HepG2 (cell line): ENCODE data around the gene RPL5. TPM values are rescaled to one million over a fixed set of nuclear protein-coding genes. Genes with fewer than 3 reads are reported as not detected.

ENCODE experiments used
- ARID2 ChIP-seq: sonication (generic); formaldehyde crosslinking; IDR thresholded peaks from 2 replicates; pipeline ENCODE4 v1.8.1; 2022; ENCODE audit warnings: mild to moderate bottlenecking, missing genetic modification reagents, borderline replicate concordance
- ASH2L ChIP-seq: fragments of 300-600, 200-600 bp; sonication (generic); IDR thresholded peaks from 2 replicates; pipeline ENCODE4 v1.7.0; 2017; ENCODE audit warnings: low read depth, mild to moderate bottlenecking, moderate library complexity, mixed read lengths, low read length; ENCODE audit not compliant: insufficient read length
- CHCHD3 ChIP-seq: sonication (generic); formaldehyde crosslinking; IDR thresholded peaks from 2 replicates; pipeline ENCODE4 v1.8.0; 2022; ENCODE audit warnings: mild to moderate bottlenecking, missing genetic modification reagents, moderate library complexity
- CREM ChIP-seq, 2 experiments: sonication (generic) in 1 of 2; formaldehyde crosslinking in 1 of 2; IDR thresholded peaks; 2 replicates each; pipeline versions ENCODE4 v1.4.0 to v1.6.1; 2016 to 2020; ENCODE audit warnings: antibody characterized with exemption in 1 of 2, mild to moderate bottlenecking in 1 of 2, missing genetic modification reagents in 1 of 2
- DRAP1 ChIP-seq: IDR thresholded peaks from 2 replicates; pipeline ENCODE4 v1.6.1; 2016; ENCODE audit warnings: missing genetic modification reagents, missing compliant biosample characterization
- ETS1 ChIP-seq: sonication (generic); formaldehyde crosslinking; IDR thresholded peaks from 2 replicates; pipeline ENCODE4 v1.4.0; 2020; ENCODE audit warnings: missing genetic modification reagents
- GLI4 ChIP-seq: sonication (generic); formaldehyde crosslinking; IDR thresholded peaks from 2 replicates; pipeline ENCODE4 v1.5.1; 2020; ENCODE audit warnings: missing genetic modification reagents, mild to moderate bottlenecking, moderate library complexity, borderline replicate concordance
- HOXA7 ChIP-seq: sonication (generic); formaldehyde crosslinking; IDR thresholded peaks from 2 replicates; pipeline ENCODE4 v1.8.1; 2022; ENCODE audit warnings: mild to moderate bottlenecking, missing genetic modification reagents, moderate library complexity
- IRF2 ChIP-seq: IDR thresholded peaks from 2 replicates; pipeline ENCODE4 v1.6.1; 2018; ENCODE audit warnings: missing genetic modification reagents, missing compliant biosample characterization
- JARID2 ChIP-seq: sonication (generic); formaldehyde crosslinking; IDR thresholded peaks from 2 replicates; pipeline ENCODE4 v1.8.1; 2023; ENCODE audit warnings: missing genetic modification reagents, inconsistent platforms; ENCODE audit not compliant: insufficient replicate concordance
- KDM5B ChIP-seq: sonication (generic); formaldehyde crosslinking; IDR thresholded peaks from 2 replicates; pipeline ENCODE4 v1.4.0; 2020; ENCODE audit warnings: missing genetic modification reagents, mild to moderate bottlenecking, borderline replicate concordance
- KLF16 ChIP-seq, 2 experiments: sonication (generic) in 1 of 2; formaldehyde crosslinking in 1 of 2; IDR thresholded peaks; 2 replicates each; pipeline versions ENCODE4 v1.6.1 to v1.8.0; 2016 to 2023; ENCODE audit warnings: missing genetic modification reagents in 2 of 2, missing compliant biosample characterization in 1 of 2
- MATR3 ChIP-seq: sonication (generic); formaldehyde crosslinking; IDR thresholded peaks from 2 replicates; pipeline ENCODE4 v1.4.0; 2020; ENCODE audit warnings: missing genetic modification reagents
- MEF2D ChIP-seq: sonication (generic); formaldehyde crosslinking; IDR thresholded peaks from 2 replicates; pipeline ENCODE4 v1.5.1; 2020; ENCODE audit warnings: mild to moderate bottlenecking, missing genetic modification reagents
- MXD3 ChIP-seq: IDR thresholded peaks from 2 replicates; pipeline ENCODE4 v1.6.1; 2016; ENCODE audit warnings: mild to moderate bottlenecking, missing biosample characterization, missing genetic modification reagents
- NFE2 ChIP-seq: sonication (generic); formaldehyde crosslinking; IDR thresholded peaks from 2 replicates; pipeline ENCODE4 v1.4.0; 2020; ENCODE audit warnings: missing genetic modification reagents
- PHF20 ChIP-seq: sonication (generic); formaldehyde crosslinking; IDR thresholded peaks from 2 replicates; pipeline ENCODE4 v1.5.0; 2020; ENCODE audit warnings: mild to moderate bottlenecking, missing genetic modification reagents
- RFX1 ChIP-seq: fragments of 450-650 bp; IDR thresholded peaks from 2 replicates; pipeline ENCODE4 v1.6.1; 2017
- SMAD1 ChIP-seq: sonication (generic); formaldehyde crosslinking; IDR thresholded peaks from 2 replicates; pipeline ENCODE4 v1.4.0; 2020; ENCODE audit warnings: missing genetic modification reagents, low read depth, mild to moderate bottlenecking, borderline replicate concordance
- SMAD3 ChIP-seq: sonication (generic); formaldehyde crosslinking; IDR thresholded peaks from 2 replicates; pipeline ENCODE4 v1.4.0; 2020; ENCODE audit warnings: missing genetic modification reagents
- TBX3 ChIP-seq: fragments of 450-650 bp; IDR thresholded peaks from 2 replicates; pipeline ENCODE4 v1.6.1; 2017; ENCODE audit warnings: antibody characterized with exemption, mild to moderate bottlenecking, inconsistent platforms, borderline replicate concordance
- U2AF2 ChIP-seq: fragments of 200-400 bp; formaldehyde crosslinking; IDR thresholded peaks from 2 replicates; pipeline ENCODE4 v1.6.1; 2017; ENCODE audit warnings: low read depth, mild to moderate bottlenecking, low read length
- ZNF260 ChIP-seq: sonication (generic); formaldehyde crosslinking; IDR thresholded peaks from 2 replicates; pipeline ENCODE4 v1.4.0; 2020; ENCODE audit warnings: missing genetic modification reagents, low read depth, mild to moderate bottlenecking, borderline replicate concordance
- ZNF264 ChIP-seq: sonication (generic); formaldehyde crosslinking; IDR thresholded peaks from 2 replicates; pipeline ENCODE4 v1.4.0; 2020; ENCODE audit warnings: missing genetic modification reagents
- ZNF572 ChIP-seq: sonication (generic); formaldehyde crosslinking; IDR thresholded peaks from 2 replicates; pipeline ENCODE4 v1.5.1; 2020; ENCODE audit warnings: mild to moderate bottlenecking, missing genetic modification reagents
- ZNF629 ChIP-seq: sonication (generic); formaldehyde crosslinking; conservative IDR thresholded peaks from 2 replicates; pipeline ENCODE4 v1.5.0; 2020; ENCODE audit warnings: missing genetic modification reagents
- ZNF776 ChIP-seq: sonication (generic); formaldehyde crosslinking; IDR thresholded peaks from 2 replicates; pipeline ENCODE4 v1.4.0; 2020; ENCODE audit warnings: mild to moderate bottlenecking, missing genetic modification reagents
- ZNF878 ChIP-seq: sonication (generic); formaldehyde crosslinking; IDR thresholded peaks from 2 replicates; pipeline ENCODE4 v1.8.1; 2023; ENCODE audit warnings: mild to moderate bottlenecking, missing genetic modification reagents, moderate library complexity
- polyA plus RNA-seq, 8 experiments: library from polyadenylated mRNA; depleted of rRNA in 3 of 8; stranded (reverse) in 7 of 8; unstranded in 1 of 8; fragments of >200 nt; fragmentation: Illumina TruSeq in 4 of 8; extraction: Trizol in 4 of 8; gene quantifications; 2 replicates each; pipeline versions ENCODE4 v1.2.1 to v1.2.3, GENCODE V29; 2011 to 2016; ENCODE audit warnings: low read depth in 4 of 8, missing spikeins in 1 of 8, mixed read lengths in 1 of 8; ENCODE audit not compliant: insufficient read depth in 1 of 8
- total RNA-seq, 5 experiments: library from RNA; depleted of rRNA; stranded (reverse); fragments of >200 nt; fragmentation: Illumina TruSeq; extraction: Trizol; gene quantifications; 2 replicates each; pipeline ENCODE4 v1.2.3, GENCODE V29; 2016; ENCODE audit warnings: low read depth in 1 of 5
- TF ChIP-seq, protein P1 (sequence below): sonication (generic); formaldehyde crosslinking; IDR thresholded peaks from 2 replicates; pipeline ENCODE4 v1.8.1; 2023; ENCODE audit warnings: mild to moderate bottlenecking, missing genetic modification reagents

Gene RPL5
- total and polyA plus RNA-seq, 2 of the 13 experiments (the other 11 are each of a cell fraction or from before 2014, with no cell fraction given) = 2,304 to 2,520 TPM

DNA sequence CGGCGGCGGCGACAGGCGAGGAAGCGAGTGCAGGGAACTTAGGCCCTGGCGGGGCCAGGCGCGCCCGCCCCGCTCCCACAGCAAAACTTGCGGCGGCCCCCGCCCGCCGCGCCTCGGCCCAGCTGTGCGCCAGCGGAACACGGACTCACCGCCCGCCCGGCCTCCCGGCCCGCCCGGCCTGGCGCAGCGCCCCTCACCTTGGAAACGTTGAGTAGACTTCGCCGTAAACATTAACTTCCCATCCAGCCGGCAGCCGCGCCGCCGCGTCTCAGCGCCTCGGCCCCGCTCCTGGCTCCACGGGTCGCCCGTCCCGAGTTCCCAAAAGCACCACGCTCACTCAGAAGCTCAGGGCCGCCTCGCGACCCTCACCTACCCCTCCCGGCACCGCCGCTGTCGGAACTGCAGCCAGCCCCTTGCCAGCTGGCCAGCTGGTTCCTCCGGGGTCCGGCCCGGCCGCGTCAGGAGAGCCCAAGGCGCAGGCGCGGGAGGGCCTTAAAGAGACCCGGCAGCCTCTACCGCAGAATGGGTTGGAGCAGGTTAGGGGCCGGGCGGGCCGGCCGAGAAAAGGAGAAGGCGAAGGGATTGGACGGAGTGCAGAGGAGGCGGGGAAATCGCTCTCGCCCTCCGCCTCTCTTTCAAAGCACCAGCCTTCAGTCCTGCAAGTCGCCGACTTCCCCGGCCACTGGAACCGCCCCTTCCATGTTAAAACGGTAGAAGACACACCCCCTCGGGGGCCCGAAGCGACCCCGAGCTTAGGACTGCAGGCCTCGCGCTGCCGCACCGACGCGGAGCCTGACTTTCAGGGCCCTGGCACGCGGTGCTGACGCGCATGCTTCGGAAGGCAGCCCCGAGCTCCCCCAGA is 47.0 kb upstream of the RPL5 start, which contains the start of gene EVI5 (continued):
- peak; percentile 99 for TF ChIP-seq ETS1 (CRISPR knock-in tag)
- peak; percentile 84; the same call in 1 of the 2 replicates for TF ChIP-seq SMAD3 (CRISPR knock-in tag)
- TF ChIP-seq CREM (IDR thresholded peaks at IDR 0.05) = no peak; the same call in 1 of the 2 replicates
- no peak for TF ChIP-seq CREM (CRISPR knock-in tag; IDR thresholded peaks at IDR 0.05)
- peak; percentile 86 for TF ChIP-seq MEF2D (CRISPR knock-in tag)
- no peak for TF ChIP-seq NFE2 (CRISPR knock-in tag)
- TF ChIP-seq ZNF629 = peak; percentile 55
- TF ChIP-seq TBX3 = no peak
- TF ChIP-seq ZNF260 (CRISPR knock-in tag) = no peak
- 0 out of 2 replicates have a peak, but pooled peaks have one; percentile 6 for TF ChIP-seq IRF2 (CRISPR knock-in tag)
- no peak for TF ChIP-seq JARID2
- TF ChIP-seq DRAP1 = peak; percentile 82
- TF ChIP-seq PHF20 (CRISPR knock-in tag) = no peak
- no peak for TF ChIP-seq HOXA7 (CRISPR knock-in tag)
- TF ChIP-seq U2AF2 = no peak
- TF ChIP-seq CHCHD3 (CRISPR knock-in tag) = peak; percentile 93
- TF ChIP-seq ZNF264 = peak; percentile 93
- peak; percentile 40; the same call in 1 of the 2 replicates for TF ChIP-seq ZNF572 (CRISPR knock-in tag)
- peak; percentile 95 for TF ChIP-seq ZNF776
- peak; percentile 99 for TF ChIP-seq ZNF878 (CRISPR knock-in tag)
- TF ChIP-seq, protein P1, sequence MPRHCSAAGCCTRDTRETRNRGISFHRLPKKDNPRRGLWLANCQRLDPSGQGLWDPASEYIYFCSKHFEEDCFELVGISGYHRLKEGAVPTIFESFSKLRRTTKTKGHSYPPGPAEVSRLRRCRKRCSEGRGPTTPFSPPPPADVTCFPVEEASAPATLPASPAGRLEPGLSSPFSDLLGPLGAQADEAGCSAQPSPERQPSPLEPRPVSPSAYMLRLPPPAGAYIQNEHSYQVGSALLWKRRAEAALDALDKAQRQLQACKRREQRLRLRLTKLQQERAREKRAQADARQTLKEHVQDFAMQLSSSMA (CRISPR knock-in tag) = peak; percentile 97; the same call in 1 of the 2 replicates
- peak; percentile 96 for TF ChIP-seq GLI4
- TF ChIP-seq MXD3 = peak; percentile 98
- no peak for TF ChIP-seq SMAD1 (CRISPR knock-in tag)
- peak; percentile 94 for TF ChIP-seq ASH2L
- peak; percentile 98 for TF ChIP-seq ARID2 (CRISPR knock-in tag)
- TF ChIP-seq RFX1 = no peak; the same call in 1 of the 2 replicates
- TF ChIP-seq KLF16 (CRISPR knock-in tag; IDR thresholded peaks at IDR 0.05) = peak; percentile 95 to 98
- TF ChIP-seq KDM5B = peak; percentile 100
- TF ChIP-seq MATR3 = no peak
